Measurements from ENCODE around the gene SUSD4. TPM values are rescaled to one million over a fixed set of nuclear protein-coding genes. Genes with fewer than 3 reads are reported as not detected.

SUSD4 gene
- total and polyA plus RNA-seq, 2 of the 4 experiments (the other 2 are of a cell fraction) = 1.8 to 2.7 TPM

DNA sequence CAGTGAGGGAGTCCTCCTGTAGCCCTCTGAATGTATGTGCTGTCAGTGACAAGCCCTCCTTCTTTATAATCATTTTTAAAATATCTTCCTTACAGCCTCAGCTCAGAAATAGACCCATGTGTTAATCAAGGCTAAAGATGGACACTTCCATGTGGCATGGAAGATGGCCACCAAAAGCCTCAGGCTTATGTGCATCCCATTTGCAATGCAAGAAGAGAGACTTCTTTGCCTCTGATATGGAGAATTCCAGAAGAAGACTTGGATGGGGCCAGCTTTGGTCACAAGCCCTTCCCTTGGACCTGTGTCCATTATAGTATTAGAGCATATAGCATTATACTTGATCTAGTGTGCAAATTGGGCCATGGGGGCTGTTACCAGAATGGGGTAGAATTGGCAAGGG is 47.7 kb upstream of the SUSD4 start:
- POLR2A ChIA-PET (ENCODE audit: unreplicated experiment) = no interaction called here
- in situ Hi-C loops (cut with MboI; ENCODE audit: low sequenced_read_pairs) = no loop called here

More for the DNA sequence above, 47.7 kb upstream of the SUSD4 start:
- Histone ChIP-seq H3K9ac (ENCODE audit: low read depth, low read length) (no peak overlapping the region), H2AK5ac (ENCODE audit: low read depth, low read length) (no peak overlapping the region; the same call in 1 of the 2 replicates), H3K14ac (replicated peaks; ENCODE audit: low read depth, low read length) (0 out of 2 replicates have a peak overlapping the region, but pooled peaks have one; percentile 14), H3K4me1 (ENCODE audit: control insufficient read depth, insufficient read depth, low read length) (peaks cover 12% of the 10 kb centered on the region), H4K5ac (ENCODE audit: low read depth, low read length) (no peak overlapping the region), H2BK15ac (ENCODE audit: low read depth, low read length) (peak overlapping the region; percentile 54; the same call in 1 of the 3 replicates), H3K4me3 (ENCODE audit: insufficient read depth, low read depth, low read length) (no peak overlapping the region), H4K91ac (ENCODE audit: insufficient read depth, low read depth, low read length) (peak overlapping the region; percentile 50; the same call in 1 of the 2 replicates), H3K23ac (ENCODE audit: low read depth, low read length) (peak overlapping the region; percentile 18; the same call in 1 of the 2 replicates), H3K4me2 (ENCODE audit: low read depth, low read length) (peak overlapping the region; percentile 81), H4K20me1 (ENCODE audit: insufficient read depth, low read length) (no peaks in the 10 kb centered on the region), H3K27ac (ENCODE audit: insufficient read depth, low read length) (peak overlapping the region; percentile 72; the same call in 1 of the 2 replicates), H4K8ac (ENCODE audit: low read depth in 2 of 2, low read length in 2 of 2) (peak overlapping the region in 1 of 2 experiments; percentile 77; a peak in 1 of 4 replicates), H3K56ac (ENCODE audit: extremely low read depth, insufficient read depth, low read length) (no peak overlapping the region), H3K27me3 (ENCODE audit: control insufficient read depth, insufficient read depth, low read length) (no peaks in the 10 kb centered on the region), H2BK120ac (ENCODE audit: low read depth, low read length) (peak overlapping the region; percentile 86), H3K18ac (ENCODE audit: low read depth, low read length) (peak overlapping the region; percentile 80), H3K9me1 (ENCODE audit: insufficient read depth, low read length) (peaks cover 4% of the 10 kb centered on the region; the same call in 1 of the 2 replicates), H3K79me1 (ENCODE audit: low read depth in 1 of 2, low read length in 2 of 2) (no peaks in the 10 kb centered on the region), H3K4ac (ENCODE audit: low read depth, low read length) (peak overlapping the region; percentile 69), H2AFZ (replicated peaks; ENCODE audit: low read length, poor library complexity) (peak overlapping the region; percentile 56), H2BK20ac (ENCODE audit: low read depth, low read length) (peak overlapping the region; percentile 94), H3K36me3 (ENCODE audit: control insufficient read depth, insufficient read depth, low read length) (no peaks in the 10 kb centered on the region), H3K9me3 (ENCODE audit: control insufficient read depth, insufficient read depth, low read length) (no peaks in the 10 kb centered on the region), H2BK5ac (ENCODE audit: low read depth, low read length, poor library complexity, severe bottlenecking) (no peak overlapping the region), H2AK9ac (replicated peaks; ENCODE audit: low read depth, low read length, poor library complexity) (no peak overlapping the region)
- CTCF ChIA-PET = no interaction called here
- ATAC-seq (ENCODE audit: low read depth) (peak; percentile 38), DNase-seq (no peak)
- dilution Hi-C loops (cut with HindIII; ENCODE audit: low sequenced_read_pairs, unreplicated experiment) = no loop called here
- no TSS peak for BruUV-seq (replicated peaks)
- intact Hi-C loops (cut with micrococcal nuclease) = loop anchor here (5.0 kb wide), 1 partner anchor 179 kb away; no protein-coding TSS in a partner anchor
- TF ChIP-seq FOS (IDR thresholded peaks at IDR 0.05; ENCODE audit: low read depth, low read length) (no peak), MAFK (IDR thresholded peaks at IDR 0.05; ENCODE audit: low read depth, low read length) (no peak)
